Stimulated activated CD4-positive, alpha-beta T cell treated with anti-CD3 and anti-CD28 coated beads, Interleukin-2, amount 100 ng/mL, for 4 hours (primary cell): Measurements from ENCODE around the gene APBA2.

Source experiments
- DNase-seq: peaks from one replicate; pipeline ENCODE4 v3.0.0-alpha.2; 2020; ENCODE audit warnings: low read depth

Gene APBA2

GRCh38 chr15:28957606-28958498, 72.1 kb downstream of the APBA2 start:
- no peak for DNase-seq

DNA sequence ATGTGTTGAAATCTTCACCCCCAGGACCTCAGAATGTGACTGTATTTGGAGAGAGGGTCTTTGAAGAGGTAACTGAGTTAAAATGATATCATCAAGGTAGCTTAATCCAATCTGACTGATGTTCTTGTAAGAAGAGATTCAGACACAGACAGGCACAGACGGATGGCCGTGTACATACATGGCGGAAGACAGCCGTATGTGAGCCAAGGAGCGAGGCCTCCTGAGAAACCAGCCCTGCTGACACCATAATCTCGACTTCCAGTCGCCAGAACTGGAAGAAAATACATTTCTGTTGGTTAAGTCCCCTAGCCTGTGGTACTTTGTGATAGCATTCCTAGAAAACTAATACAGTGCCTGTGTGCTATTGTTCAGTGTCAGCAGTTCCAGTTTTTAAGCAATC, 73.6 kb downstream of the APBA2 start:
- no peak for DNase-seq

GRCh38 chr15:28960979-28961378, 75.2 kb downstream of the APBA2 start:
- no peak for DNase-seq

GRCh38 chr15:28961391-28961790, 75.6 kb downstream of the APBA2 start:
- no peak for DNase-seq

- DNase-seq, result no peak
Measured at GRCh38 chr15:28962851-28963710, 77.3 kb downstream of the APBA2 start.

DNA sequence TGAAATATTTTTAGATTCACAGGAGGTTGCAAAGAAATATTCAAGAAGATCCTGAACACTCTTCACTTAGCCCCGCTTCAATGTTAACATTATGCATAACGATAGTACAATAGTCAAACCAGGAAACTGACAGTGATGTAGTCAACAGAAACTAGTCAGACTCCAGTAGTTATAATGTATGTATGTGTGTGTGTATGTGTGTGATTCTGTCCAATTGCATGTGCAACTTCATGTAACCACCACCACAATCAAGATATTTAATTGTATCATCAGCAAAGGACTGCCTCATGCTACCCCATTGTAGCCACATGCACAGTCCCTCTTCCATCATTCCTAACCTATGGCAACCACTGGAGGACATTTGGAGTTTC, 77.9 kb downstream of the APBA2 start:
- DNase-seq, result no peak

GRCh38 chr15:28964098-28964497, 78.3 kb downstream of the APBA2 start:
- DNase-seq, result no peak

DNA sequence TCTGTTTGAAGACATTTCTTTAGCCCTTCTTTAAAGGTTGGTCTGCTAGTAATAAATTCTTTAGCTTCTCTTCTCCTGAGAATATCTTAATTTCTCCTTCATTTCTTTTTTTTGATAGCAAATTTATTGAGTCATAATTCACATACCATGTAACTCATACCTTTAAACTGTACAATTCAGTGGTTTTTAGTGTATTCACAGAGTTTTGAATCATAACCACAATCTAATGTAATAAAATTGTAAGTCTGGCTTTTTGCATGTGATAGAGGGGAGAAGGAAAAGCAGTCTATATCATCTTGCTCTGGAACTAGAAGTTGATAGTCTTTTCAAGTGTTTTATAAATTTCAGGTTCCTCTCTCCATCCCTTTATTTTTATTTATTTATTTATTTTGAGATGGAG, 81.3 kb downstream of the APBA2 start:
- DNase-seq, result no peak

DNA sequence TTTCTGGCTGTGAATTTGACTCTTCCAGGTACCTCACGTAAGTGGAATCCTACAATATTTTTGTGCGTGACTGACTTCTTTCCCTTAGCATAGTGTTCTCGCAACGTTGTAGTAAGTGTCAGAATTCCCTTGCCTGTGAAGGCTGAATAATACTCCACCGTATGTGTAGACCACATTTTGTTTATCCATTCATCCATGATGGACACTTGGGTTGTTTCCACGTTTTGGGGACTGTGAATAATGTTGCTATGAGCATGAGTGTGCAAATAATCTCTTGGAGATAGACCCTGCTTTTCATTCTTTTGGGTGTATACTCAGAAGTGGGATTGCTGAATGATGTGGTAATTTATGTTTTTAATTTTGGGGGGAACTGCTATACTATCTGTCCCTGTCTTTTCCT, 82.2 kb downstream of the APBA2 start:
- no peak for DNase-seq

- DNase-seq, result no peak
Measured at GRCh38 chr15:28969511-28970085, 83.8 kb downstream of the APBA2 start.

GRCh38 chr15:28974142-28974541, 88.4 kb downstream of the APBA2 start:
- no peak for DNase-seq

DNA sequence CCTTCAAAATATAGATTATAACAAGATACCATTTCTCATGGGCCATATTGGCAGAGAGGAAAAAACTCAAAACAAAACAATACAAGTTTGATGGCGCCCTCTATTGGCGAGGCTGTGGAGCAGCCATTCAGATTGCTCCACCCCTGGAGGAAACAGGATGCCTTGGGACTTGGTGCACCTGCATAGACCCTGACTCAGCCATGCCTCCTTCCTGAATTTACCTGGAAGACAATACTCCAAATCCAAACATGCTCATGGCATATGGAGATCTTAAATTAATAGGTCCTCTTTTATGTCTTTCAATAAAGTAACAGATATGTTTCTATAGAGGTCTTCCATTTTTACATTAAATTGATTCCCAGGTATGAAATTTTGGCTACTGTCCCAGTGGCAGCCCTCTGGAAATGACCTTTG, 90.0 kb downstream of the APBA2 start:
- peak; percentile 59 for DNase-seq

DNA sequence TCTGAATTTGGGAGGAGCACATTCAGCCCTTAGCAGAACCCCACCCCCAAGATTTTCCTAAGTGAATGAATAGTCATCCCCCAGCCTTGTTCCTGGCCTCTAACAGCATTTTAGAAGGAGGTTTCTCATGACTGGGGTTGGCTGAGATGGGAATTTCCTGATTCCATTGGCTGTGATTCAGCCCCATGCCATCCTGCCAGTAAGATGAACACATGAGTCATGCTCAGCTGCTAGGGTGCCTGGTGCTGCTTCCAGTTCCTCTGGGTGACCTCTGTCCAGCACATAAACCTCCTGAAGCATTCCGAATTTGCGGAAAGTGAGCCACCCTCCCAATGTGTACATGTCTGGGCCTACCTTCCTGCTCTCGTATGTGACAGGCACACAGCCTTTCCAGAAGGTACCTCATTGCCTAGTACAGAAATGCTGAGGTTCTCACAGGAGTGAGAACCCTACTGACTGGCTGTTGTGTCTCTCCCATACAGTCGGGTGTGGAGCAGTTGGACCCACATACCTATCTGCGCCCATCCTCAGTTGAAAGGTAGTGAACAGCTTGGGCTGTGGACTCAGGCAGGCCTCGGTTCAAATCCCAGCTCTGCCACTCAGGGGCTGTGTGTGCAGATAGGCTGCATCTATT, 91.7 kb downstream of the APBA2 start:
- no peak for DNase-seq

GRCh38 chr15:28978011-28978378, 92.2 kb downstream of the APBA2 start:
- DNase-seq, result no peak

- DNase-seq, result no peak
Measured at GRCh38 chr15:28978661-28979060, 92.9 kb downstream of the APBA2 start.

- DNase-seq, result no peak
Measured at GRCh38 chr15:28979208-28979841, 93.6 kb downstream of the APBA2 start.

- DNase-seq, result no peak
Measured at GRCh38 chr15:28980709-28981350, 95.1 kb downstream of the APBA2 start.

DNA sequence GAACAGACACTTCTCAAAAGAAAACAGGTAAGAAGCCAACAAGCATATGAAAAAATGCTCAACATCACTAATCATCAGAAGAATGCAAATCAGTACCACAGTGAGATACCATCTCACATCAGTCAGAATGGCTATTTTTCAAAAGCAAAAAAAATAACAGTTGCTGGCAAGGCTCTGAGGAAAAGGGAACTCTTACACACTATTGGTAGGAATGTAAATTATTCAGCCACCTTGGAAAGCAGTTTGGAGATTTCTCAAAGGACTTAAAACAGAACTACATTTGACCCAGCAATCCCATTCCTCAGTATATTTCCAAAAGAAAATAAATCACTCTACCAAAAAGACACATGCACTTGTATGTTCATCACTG, 95.6 kb downstream of the APBA2 start:
- DNase-seq, result no peak

DNA sequence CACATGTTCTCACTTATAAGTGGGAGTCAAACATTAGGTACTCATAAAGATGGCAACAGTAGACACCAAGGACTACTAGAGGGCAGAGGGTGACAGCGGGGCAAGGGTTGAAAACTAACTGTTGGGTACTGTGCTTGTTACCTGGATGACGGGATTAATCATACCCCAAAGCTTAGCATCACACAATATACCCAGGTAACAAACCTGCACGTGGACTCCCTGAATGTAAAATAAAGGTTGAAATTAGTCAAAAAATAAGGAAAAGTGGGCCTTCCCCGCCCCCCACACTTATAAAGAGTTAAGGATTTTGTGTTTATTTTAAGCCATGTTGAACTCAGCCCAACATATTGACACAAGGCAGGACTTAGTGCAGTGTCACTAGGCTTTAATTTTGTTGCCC, 96.1 kb downstream of the APBA2 start:
- DNase-seq, result no peak

- DNase-seq, result no peak
Measured at GRCh38 chr15:28982886-28983285, 97.1 kb downstream of the APBA2 start.
